ENCODE data around the gene MLLT10. TPM values are rescaled to one million over a fixed set of nuclear protein-coding genes. Genes with fewer than 3 reads are reported as not detected.
A peak's percentile ranks its signal among the peaks of the same experiment; 100 is the strongest.

The MLLT10 gene
- 10 to 100 TPM; 44.1 to 47.2 TPM for total RNA-seq

- CTCF ChIA-PET = interaction anchor here (0.5 to 1.4 kb wide), 5 partner anchors 12 to 102 kb away, joined by 3 to 5 read pairs (median 4); no protein-coding TSS in a partner anchor
- peak within 1 kb of the TSS; percentile 98 for H3K27ac Mint-ChIP-seq
- H3K27me3 Mint-ChIP-seq = peaks cover 9% of the 10 kb centered on the region
- POLR2A ChIA-PET = no interaction called here
- peaks cover 21% of the 10 kb centered on the region for H3K4me1 Mint-ChIP-seq
- peak within 1 kb of the TSS; percentile 92 for H3K4me3 Mint-ChIP-seq
- peaks cover 17% of the 10 kb centered on the region for H3K36me3 Mint-ChIP-seq (ENCODE audit: low read depth)
- H3K9me3 Mint-ChIP-seq = no peaks in the 10 kb centered on the region
- DNase-seq = peak; percentile 90
These were observed at the start of gene MLLT10 for GRCh38 chr10:21533467-21534279. MLLT10 (plus strand) TSS chr10:21534232; CDS start chr10:21534645, 413 bp downstream.

GRCh38 chr10:21487416-21488180, 46.4 kb upstream of the MLLT10 start:
- H3K4me1 Mint-ChIP-seq = no peaks in the 10 kb centered on the region
- DNase-seq = no peak
- no peak overlapping the region for H3K4me3 Mint-ChIP-seq
- peaks cover 26% of the 10 kb centered on the region for H3K27me3 Mint-ChIP-seq
- no peak overlapping the region for H3K27ac Mint-ChIP-seq
- no peaks in the 10 kb centered on the region for H3K36me3 Mint-ChIP-seq (ENCODE audit: low read depth)
- ChIA-PET POLR2A (interaction anchor here (0.7 kb wide), 1 partner anchor 149 kb away, joined by 3 read pairs; no protein-coding TSS in a partner anchor), CTCF (interaction anchor here (3.2 kb wide), 1 partner anchor 9 kb away, joined by 13 read pairs; no protein-coding TSS in a partner anchor)
- H3K9me3 Mint-ChIP-seq = no peaks in the 10 kb centered on the region

DNA sequence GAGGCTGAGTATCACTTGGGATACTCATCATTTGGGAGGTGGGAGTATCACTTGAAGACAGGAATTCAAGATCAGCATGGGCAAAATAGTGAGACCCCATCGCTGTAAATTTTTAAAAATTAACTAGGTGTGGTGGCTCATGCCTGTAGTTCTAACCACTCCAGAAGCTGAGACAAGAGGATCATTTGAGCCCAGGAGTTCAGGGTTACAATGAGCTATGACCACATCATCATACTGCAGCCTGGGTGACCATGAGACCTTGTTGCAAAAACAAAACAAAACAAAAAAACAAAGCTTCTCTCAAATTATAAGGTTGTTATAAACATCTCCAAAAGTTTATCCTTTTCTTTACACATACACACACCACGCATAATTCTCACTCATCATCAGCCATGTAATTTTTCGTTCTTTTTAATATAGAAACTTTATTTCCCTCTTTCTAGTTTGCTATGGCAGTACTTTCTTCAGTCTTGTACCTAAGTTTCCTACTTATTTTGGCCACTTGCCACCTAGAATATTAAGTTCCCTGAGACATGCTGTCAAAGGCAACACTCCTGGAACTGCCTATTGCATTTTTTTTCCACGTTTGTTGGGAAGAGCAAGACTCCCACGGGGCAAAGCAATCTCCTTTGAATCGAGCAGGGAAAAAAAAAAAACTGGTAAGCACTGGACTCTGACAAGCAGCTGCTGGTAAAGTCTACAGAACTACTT, 45.6 kb upstream of the MLLT10 start:
- Mint-ChIP-seq H3K36me3 (ENCODE audit: low read depth) (no peaks in the 10 kb centered on the region), H3K4me1 (no peaks in the 10 kb centered on the region), H3K27ac (no peak overlapping the region), H3K9me3 (no peaks in the 10 kb centered on the region), H3K4me3 (no peak overlapping the region), H3K27me3 (peaks cover 33% of the 10 kb centered on the region)
- no peak for DNase-seq
- ChIA-PET CTCF (interaction anchor here (0.6 to 3.2 kb wide), 3 partner anchors 8 to 646 kb away, joined by 3 to 13 read pairs (median 3); no protein-coding TSS in a partner anchor), POLR2A (interaction anchor here (0.7 kb wide), 1 partner anchor 148 kb away, joined by 3 read pairs; no protein-coding TSS in a partner anchor)

DNA sequence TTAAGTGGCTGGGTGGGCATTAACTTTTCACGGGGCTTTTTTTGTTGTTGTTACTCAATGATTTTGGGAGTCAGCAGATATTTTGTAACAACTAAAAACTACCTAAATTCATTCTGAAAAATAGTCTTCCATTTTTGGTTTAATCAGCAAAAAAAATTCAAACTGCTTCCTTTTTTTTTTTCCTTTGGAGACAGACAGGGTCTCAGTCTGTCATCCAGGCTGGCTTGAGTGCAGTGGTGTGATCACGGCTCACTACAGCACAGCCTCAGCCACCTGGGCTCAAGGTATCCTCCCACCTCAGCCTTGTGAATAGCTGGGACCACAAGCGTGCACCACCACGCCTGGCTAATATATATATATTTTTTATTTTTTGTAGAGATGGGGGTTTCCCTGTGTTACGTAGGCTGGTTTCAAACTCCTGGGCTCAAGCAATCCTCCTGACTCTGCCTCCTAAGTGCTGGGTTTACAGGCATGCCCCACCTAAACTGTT, 45.0 kb upstream of the MLLT10 start:
- peaks cover under 1% of the 10 kb centered on the region for H3K4me1 Mint-ChIP-seq
- POLR2A ChIA-PET = no interaction called here

DNA sequence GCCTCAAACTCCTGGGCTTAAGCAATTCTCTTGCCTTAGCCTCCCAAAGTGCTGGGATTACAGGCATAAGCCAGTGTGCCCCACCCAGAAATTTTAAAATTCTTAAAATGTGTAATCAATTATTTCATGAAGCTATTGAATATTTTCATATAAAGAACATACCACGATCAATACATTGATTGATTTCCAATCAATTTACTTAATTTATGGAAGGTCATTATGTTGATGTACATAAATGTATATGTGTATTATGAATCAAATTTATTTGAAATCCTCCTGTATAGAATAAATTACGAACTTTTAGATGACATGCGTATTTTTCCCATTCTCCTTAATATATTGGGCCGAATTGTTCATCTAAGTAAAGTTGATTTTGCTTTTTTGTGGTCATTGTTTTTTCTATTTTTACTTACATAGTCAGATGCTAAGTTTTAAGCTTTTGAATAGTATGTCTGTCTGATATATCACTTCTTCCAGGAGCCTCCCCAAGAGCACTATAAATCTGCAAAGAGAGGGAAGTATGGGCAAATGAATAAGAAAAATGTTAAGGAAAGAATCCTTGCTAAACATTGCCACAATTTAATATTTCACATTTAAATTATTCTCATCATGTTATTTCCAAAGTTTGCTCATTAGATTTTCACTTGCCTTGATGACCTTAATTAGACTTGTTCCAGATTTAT, 43.9 kb upstream of the MLLT10 start:
- peaks cover 7% of the 10 kb centered on the region for H3K4me1 Mint-ChIP-seq
- no peak overlapping the region for H3K4me3 Mint-ChIP-seq
- H3K9me3 Mint-ChIP-seq = no peaks in the 10 kb centered on the region
- CTCF ChIA-PET = no interaction called here
- no peak overlapping the region for H3K27ac Mint-ChIP-seq
- POLR2A ChIA-PET = no interaction called here
- no peak for DNase-seq
- H3K36me3 Mint-ChIP-seq (ENCODE audit: low read depth) = no peaks in the 10 kb centered on the region
- H3K27me3 Mint-ChIP-seq = peaks cover 46% of the 10 kb centered on the region

More for the DNA sequence above, 45.0 kb upstream of the MLLT10 start:
- Mint-ChIP-seq H3K27me3 (peaks cover 39% of the 10 kb centered on the region), H3K4me3 (no peak overlapping the region), H3K27ac (no peak overlapping the region), H3K9me3 (no peaks in the 10 kb centered on the region), H3K36me3 (ENCODE audit: low read depth) (no peaks in the 10 kb centered on the region)
- DNase-seq = no peak
- CTCF ChIA-PET = interaction anchor here (0.6 to 0.7 kb wide), 2 partner anchors 8 to 645 kb away, joined by 3 read pairs; no protein-coding TSS in a partner anchor

DNA sequence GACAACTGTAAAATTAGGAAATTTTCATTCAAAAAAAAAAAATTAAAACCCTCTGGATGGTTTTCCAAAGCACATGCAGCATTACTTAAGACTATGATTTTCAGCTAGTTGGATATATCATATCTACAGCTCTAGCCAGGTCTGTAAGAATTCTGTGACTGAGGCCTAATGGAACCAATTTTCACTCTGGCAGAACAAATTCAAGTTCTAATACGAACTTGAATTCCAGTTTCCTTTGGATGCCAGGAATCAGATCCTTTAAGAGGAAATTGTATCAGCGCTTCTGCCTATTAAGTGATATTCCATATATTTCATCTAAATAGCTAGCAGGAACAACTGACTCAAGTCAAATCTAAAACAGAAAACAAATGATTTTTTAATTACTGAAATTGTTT, 43.3 kb upstream of the MLLT10 start:
- ChIA-PET POLR2A (no interaction called here), CTCF (no interaction called here)
- H3K36me3 Mint-ChIP-seq (ENCODE audit: low read depth) = no peaks in the 10 kb centered on the region
- DNase-seq = no peak
- peaks cover 50% of the 10 kb centered on the region for H3K27me3 Mint-ChIP-seq
- no peak overlapping the region for H3K27ac Mint-ChIP-seq
- H3K9me3 Mint-ChIP-seq = no peaks in the 10 kb centered on the region
- H3K4me1 Mint-ChIP-seq = peaks cover 11% of the 10 kb centered on the region
- no peak overlapping the region for H3K4me3 Mint-ChIP-seq

DNA sequence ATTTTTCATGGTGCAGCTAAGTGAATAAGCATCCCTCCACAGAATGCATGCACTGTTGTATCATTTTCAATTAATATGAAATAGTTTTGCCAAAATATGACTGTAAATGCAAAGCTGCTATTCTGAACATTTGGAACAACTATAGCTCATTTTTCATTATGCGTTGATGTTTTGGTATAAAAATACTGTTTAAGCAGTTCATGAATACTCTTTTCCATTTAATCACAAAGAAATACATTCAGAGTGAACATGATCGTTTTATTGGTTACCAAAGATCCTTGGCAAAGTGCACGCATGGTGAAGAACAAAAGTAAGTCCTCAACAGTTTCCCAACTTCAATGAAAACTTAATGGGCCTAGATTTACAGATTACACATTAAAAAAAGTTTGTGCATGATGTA, 41.6 kb upstream of the MLLT10 start:
- H3K9me3 Mint-ChIP-seq = no peaks in the 10 kb centered on the region
- no peak for DNase-seq
- CTCF ChIA-PET = interaction anchor here (0.5 to 0.6 kb wide), 3 partner anchors 44 to 966 kb away, joined by 3 read pairs; no protein-coding TSS in a partner anchor
- no peaks in the 10 kb centered on the region for H3K36me3 Mint-ChIP-seq (ENCODE audit: low read depth)
- H3K27ac Mint-ChIP-seq = no peak overlapping the region
- H3K4me3 Mint-ChIP-seq = no peak overlapping the region
- peaks cover 15% of the 10 kb centered on the region for H3K4me1 Mint-ChIP-seq
- POLR2A ChIA-PET = no interaction called here
- H3K27me3 Mint-ChIP-seq = peaks cover 54% of the 10 kb centered on the region

- Mint-ChIP-seq H3K4me1 (peaks cover 22% of the 10 kb centered on the region), H3K27ac (peak overlapping the region; percentile 66), H3K9me3 (no peaks in the 10 kb centered on the region), H3K4me3 (peak overlapping the region; percentile 65), H3K27me3 (peaks cover 60% of the 10 kb centered on the region), H3K36me3 (ENCODE audit: low read depth) (no peaks in the 10 kb centered on the region)
- ChIA-PET CTCF (no interaction called here), POLR2A (no interaction called here)
- DNase-seq = no peak
These were observed 40.2 kb upstream of the MLLT10 start for GRCh38 chr10:21493784-21494183.

GRCh38 chr10:21494191-21495001, 39.6 kb upstream of the MLLT10 start:
- Mint-ChIP-seq H3K4me1 (peaks cover 25% of the 10 kb centered on the region), H3K4me3 (peak overlapping the region; percentile 81), H3K36me3 (ENCODE audit: low read depth) (no peaks in the 10 kb centered on the region), H3K9me3 (no peaks in the 10 kb centered on the region), H3K27me3 (peaks cover 64% of the 10 kb centered on the region), H3K27ac (peak overlapping the region; percentile 66)
- POLR2A ChIA-PET = no interaction called here
- CTCF ChIA-PET = no interaction called here
- DNase-seq = no peak

- Mint-ChIP-seq H3K27ac (peak overlapping the region; percentile 71), H3K36me3 (ENCODE audit: low read depth) (no peaks in the 10 kb centered on the region), H3K9me3 (no peaks in the 10 kb centered on the region), H3K4me1 (peaks cover 27% of the 10 kb centered on the region), H3K27me3 (peaks cover 67% of the 10 kb centered on the region), H3K4me3 (peak overlapping the region; percentile 81)
- DNase-seq = no peak
- POLR2A ChIA-PET = no interaction called here
- CTCF ChIA-PET = interaction anchor here (0.7 to 2.8 kb wide), 17 partner anchors 9 to 508 kb away, joined by 3 to 16 read pairs (median 5); partner anchors contain the start of gene DNAJC1
These were observed 38.9 kb upstream of the MLLT10 start for GRCh38 chr10:21495002-21495751.
